ENCODE results near the gene TOPORS.

GRCh38 chr9:32574858-32575257 lies 22.5 kb upstream of the TOPORS start:
- TF ChIP-seq CTCF (IDR thresholded peaks at IDR 0.05) = no peak
- TF ChIP-seq EP300 (IDR thresholded peaks at IDR 0.05) = no peak
- no peak for TF ChIP-seq POLR2A (IDR thresholded peaks at IDR 0.05)
- no peak for TF ChIP-seq POLR2AphosphoS5 (IDR thresholded peaks at IDR 0.05)
